GM20000 (cell line): ENCODE results near the gene SUGT1.
"Not testable (repeated sequence)": the region's sequence is repeated elsewhere in the genome, so short reads cannot be mapped to it uniquely, and the experiment has no call there.

ENCODE experiments used
- DNase-seq: peaks from one replicate; pipeline ENCODE4 v3.0.0; 2012; ENCODE audit warnings: low spot score
- CTCF ChIP-seq: IDR thresholded peaks from 2 replicates; pipeline ENCODE4 v1.5.1; 2012; ENCODE audit warnings: mild to moderate bottlenecking, control low read depth; ENCODE audit errors: extremely low read depth, missing control alignments

SUGT1 gene

GRCh38 chr13:52677823-52678222 lies 25.2 kb downstream of the SUGT1 start:
- no peak for TF ChIP-seq CTCF
- no peak for DNase-seq

GRCh38 chr13:52685806-52686205 lies 33.2 kb downstream of the SUGT1 start:
- not testable (repeated sequence) for DNase-seq

GRCh38 chr13:52686376-52686775 lies 33.7 kb downstream of the SUGT1 start:
- no peak for TF ChIP-seq CTCF
- no peak for DNase-seq

- no peak for TF ChIP-seq CTCF
- DNase-seq: peak; percentile 12
These were observed 43.2 kb downstream of the SUGT1 start for GRCh38 chr13:52695856-52696255.

- DNase-seq: no peak
- TF ChIP-seq CTCF: no peak
These were observed 43.9 kb downstream of the SUGT1 start for GRCh38 chr13:52696566-52696965.

- TF ChIP-seq CTCF: no peak
- DNase-seq: no peak
These were observed 49.3 kb downstream of the SUGT1 start for GRCh38 chr13:52701728-52702465.

GRCh38 chr13:52703482-52703881 lies 50.8 kb downstream of the SUGT1 start:
- no peak for TF ChIP-seq CTCF
- DNase-seq: no peak

GRCh38 chr13:52706081-52706480 lies 53.4 kb downstream of the SUGT1 start:
- no peak for DNase-seq
- no peak for TF ChIP-seq CTCF
